GM12874 (cell line): ENCODE results near the gene OLR1.

ENCODE experiments used
- CTCF ChIP-seq: IDR thresholded peaks from 2 replicates; pipeline ENCODE4 v1.5.1; 2011; ENCODE audit warnings: low read depth, mild to moderate bottlenecking, control low read depth, low read length, moderate library complexity; ENCODE audit not compliant: insufficient read depth

Gene OLR1

GRCh38 chr12:10205220-10205807 lies 33.4 kb upstream of the OLR1 start:
- TF ChIP-seq CTCF, result no peak

- TF ChIP-seq CTCF, result no peak
Observed at GRCh38 chr12:10197879-10198278, 25.9 kb upstream of the OLR1 start.

- no peak for TF ChIP-seq CTCF
Observed at GRCh38 chr12:10196210-10196609, 24.3 kb upstream of the OLR1 start.

- no peak for TF ChIP-seq CTCF
Observed at GRCh38 chr12:10194160-10194670, 22.3 kb upstream of the OLR1 start.

GRCh38 chr12:10191865-10192264 lies 19.9 kb upstream of the OLR1 start:
- no peak for TF ChIP-seq CTCF

GRCh38 chr12:10190558-10191388 lies 18.8 kb upstream of the OLR1 start:
- TF ChIP-seq CTCF, result peak; percentile 76

GRCh38 chr12:10189653-10190052 lies 17.7 kb upstream of the OLR1 start:
- TF ChIP-seq CTCF, result no peak
